GM19099 (cell line): ENCODE results near the gene DDX54.

Experiments used
- POLR2A ChIP-seq: IDR thresholded peaks from 3 replicates; pipeline ENCODE4 v1.6.1; 2011; ENCODE audit warnings: low read depth; ENCODE audit not compliant: insufficient read length; ENCODE audit errors: extremely low read depth

The DDX54 gene, protein sequence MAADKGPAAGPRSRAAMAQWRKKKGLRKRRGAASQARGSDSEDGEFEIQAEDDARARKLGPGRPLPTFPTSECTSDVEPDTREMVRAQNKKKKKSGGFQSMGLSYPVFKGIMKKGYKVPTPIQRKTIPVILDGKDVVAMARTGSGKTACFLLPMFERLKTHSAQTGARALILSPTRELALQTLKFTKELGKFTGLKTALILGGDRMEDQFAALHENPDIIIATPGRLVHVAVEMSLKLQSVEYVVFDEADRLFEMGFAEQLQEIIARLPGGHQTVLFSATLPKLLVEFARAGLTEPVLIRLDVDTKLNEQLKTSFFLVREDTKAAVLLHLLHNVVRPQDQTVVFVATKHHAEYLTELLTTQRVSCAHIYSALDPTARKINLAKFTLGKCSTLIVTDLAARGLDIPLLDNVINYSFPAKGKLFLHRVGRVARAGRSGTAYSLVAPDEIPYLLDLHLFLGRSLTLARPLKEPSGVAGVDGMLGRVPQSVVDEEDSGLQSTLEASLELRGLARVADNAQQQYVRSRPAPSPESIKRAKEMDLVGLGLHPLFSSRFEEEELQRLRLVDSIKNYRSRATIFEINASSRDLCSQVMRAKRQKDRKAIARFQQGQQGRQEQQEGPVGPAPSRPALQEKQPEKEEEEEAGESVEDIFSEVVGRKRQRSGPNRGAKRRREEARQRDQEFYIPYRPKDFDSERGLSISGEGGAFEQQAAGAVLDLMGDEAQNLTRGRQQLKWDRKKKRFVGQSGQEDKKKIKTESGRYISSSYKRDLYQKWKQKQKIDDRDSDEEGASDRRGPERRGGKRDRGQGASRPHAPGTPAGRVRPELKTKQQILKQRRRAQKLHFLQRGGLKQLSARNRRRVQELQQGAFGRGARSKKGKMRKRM

DNA sequence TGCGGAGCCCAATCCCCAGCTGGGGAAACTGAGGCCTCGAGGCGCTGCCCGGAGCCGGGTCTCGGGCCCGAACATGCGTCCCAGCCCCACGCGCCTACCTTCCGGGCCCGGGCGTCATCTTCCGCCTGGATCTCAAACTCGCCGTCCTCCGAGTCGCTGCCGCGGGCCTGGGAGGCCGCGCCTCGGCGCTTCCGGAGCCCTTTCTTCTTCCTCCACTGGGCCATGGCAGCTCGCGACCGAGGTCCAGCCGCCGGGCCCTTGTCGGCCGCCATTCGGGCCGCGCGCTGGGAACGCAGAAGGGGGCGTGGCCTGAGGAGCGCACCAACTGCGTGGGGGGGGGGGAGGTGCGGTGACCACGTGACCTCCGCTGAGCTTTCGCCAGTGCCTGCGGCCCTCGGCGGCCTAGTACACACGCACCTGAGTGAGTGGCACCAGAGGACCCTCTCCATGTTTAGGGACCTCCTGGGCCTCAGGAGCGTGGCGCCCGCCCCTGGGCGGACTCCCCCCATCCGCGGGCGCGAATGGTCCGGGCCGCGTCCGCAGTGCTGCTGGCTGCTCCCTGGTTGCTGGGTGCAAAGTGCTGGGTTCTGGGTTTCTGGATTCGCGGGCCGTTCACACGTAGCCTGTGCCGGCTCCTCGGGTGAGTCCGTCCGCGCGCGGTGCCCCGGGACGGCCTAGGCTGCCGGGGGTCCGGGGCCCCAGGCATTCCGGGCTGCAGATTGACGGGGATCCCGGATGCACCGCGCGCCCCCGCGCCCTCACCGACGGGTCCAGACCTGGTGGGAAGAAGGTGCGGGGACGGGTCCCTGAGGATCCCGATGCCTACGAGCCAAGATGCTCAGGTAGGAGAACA is at the start of gene DDX54, which contains the start of gene RITA1:
Gene DDX54 (minus strand): TSS at position 299 of the 853 bp plus-strand sequence. CDS start 27 bp downstream, at position 272.
Gene RITA1 (plus strand): TSS at position 542 of the 853 bp plus-strand sequence. CDS start 1,026 bp downstream, outside the sequence.
- peak; percentile 90 for TF ChIP-seq POLR2A

- no peak for TF ChIP-seq POLR2A
These were observed 49.2 kb upstream of the DDX54 start for GRCh38 chr12:113234483-113234882.

GRCh38 chr12:113233967-113234366 is 48.7 kb upstream of the DDX54 start:
- TF ChIP-seq POLR2A, result no peak

GRCh38 chr12:113232840-113233585 is 47.7 kb upstream of the DDX54 start:
- TF ChIP-seq POLR2A, result no peak

- no peak for TF ChIP-seq POLR2A
These were observed 47.0 kb upstream of the DDX54 start for GRCh38 chr12:113232089-113232839.

GRCh38 chr12:113231235-113232088 is 46.2 kb upstream of the DDX54 start:
- TF ChIP-seq POLR2A, result no peak

GRCh38 chr12:113230315-113231234 is 45.3 kb upstream of the DDX54 start:
- TF ChIP-seq POLR2A, result no peak

DNA sequence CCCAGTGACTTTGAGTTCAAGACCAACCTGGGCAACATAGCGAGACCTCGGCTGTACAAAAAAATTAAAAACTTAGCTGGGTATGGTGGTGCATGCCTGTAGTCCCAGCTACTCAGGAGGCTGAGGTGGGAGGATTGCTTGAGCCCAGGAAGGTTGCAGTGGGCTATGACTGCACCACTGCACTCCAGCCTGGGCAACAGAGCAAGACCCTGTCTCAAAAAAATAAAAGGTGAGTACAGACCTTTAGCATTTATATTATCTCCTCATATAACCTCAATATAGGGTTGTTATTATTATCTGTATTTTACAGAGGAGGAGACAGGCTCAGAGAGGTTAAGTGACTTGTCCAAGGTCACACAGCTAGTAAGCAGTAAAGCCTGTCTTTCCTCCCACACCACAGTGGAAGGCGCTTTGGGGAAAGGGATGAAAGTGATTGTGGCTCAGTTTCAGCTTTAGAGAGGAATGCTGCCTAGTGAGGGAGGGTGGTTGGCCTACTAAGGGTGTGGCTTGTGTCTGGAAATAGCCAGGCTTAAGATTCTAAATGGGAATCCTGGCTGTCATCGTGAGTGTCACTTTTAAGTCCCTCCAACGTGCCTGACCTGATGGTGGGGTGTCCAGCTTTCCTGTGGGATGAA is 43.2 kb upstream of the DDX54 start:
- TF ChIP-seq POLR2A, result no peak

DNA sequence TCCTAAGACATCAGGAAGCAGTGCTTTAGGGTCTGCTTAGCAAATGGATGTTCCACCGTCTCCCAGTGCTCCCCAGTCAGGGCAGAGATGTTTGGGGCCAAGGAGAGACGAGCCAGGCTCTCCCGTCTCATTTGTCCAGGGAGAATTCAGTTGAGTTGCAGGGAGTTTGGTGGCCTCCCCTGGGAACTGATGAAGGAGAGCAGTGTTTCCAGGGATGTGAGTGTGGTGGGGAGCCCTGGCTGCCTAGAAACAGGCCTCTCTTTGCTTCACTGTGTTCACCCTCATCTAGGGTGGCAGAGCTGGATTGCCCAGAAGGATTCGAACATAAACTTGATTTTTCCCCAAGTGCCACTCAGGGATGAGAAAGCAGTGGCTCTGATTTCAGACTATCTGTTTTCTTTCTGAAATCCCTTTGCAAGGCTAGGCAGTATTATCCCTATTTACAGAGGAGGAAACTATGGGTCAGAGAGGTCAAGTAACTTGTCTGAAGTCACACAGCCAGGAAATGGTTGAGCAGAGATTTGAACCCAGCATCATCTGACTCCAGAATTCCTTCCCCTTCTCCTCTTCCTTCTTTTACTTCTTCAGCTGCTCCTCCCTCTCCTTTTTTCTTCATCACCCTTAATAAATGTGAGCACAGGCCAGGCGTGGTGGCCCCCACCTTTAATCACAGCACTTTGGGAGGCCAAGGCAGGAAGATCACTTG is 42.6 kb upstream of the DDX54 start:
- TF ChIP-seq POLR2A, result no peak

DNA sequence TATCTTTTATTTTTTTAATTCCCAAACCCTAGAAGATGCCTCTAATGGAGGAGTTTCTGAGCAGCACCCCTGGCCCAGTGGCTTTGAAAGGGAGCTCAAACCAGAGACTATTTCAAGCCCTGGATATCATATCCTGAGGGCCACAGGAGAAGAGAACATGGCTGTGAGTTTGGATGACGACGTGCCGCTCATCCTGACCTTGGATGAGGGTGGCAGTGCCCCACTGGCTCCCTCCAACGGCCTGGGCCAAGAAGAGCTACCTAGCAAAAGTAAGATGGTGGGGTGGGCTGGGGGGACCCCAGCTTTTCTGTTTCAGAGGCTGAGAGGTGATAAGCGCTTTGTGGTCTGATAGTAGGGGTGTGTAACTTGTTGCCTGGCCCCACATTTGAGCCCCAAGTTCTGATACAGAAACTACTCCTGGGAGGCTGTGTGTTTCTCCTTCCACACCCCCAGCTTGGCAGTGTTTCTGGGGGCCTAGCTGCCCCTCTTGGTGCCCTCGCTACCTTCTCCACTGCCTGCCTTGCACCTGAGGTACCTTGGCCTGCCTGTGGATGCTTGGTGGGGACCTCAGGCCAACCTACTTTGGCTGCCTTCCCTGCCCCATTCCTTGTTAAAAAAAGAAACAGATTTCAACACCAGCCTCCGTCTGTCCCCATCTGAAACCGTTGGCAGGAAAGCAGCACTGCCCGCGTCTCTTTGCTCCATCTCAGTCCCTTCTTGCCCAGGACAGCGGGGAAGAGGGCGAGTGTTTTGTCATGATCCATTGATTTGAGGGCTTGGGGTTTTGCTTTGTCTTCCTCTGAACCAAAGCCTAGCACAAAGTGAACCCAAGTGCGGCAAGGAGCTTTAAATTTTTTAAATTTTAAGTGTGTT is 41.7 kb upstream of the DDX54 start:
- TF ChIP-seq POLR2A, result no peak

DNA sequence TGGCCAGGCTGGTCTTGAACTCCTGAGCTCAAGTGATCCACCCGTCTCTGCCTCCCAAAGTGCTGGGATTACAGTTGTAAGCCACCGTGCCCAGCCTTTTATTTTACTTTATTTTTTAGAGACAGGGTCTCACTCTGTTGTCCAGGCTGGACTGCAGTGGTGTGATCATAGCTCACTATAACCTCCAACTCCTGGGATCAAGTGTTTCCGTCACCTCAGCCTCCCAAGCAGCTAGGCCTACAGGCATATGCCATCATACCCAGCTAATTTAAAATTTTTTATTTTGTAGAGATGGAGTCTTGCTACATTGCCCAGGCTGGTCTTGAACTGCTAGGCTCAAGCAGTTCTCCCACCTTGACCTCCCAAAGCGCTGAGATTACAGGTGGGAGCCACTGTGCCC is 39.7 kb upstream of the DDX54 start:
- TF ChIP-seq POLR2A, result no peak
